Parathyroid adenoma (tissue), 2 donors: ENCODE data around the gene TRAF3IP3.

Experiments
- H2AFZ ChIP-seq: fragments of 300-600 bp; sonication (generic); one replicate; pipeline ENCODE4 v1.7.0; 2017; ENCODE audit warnings: antibody characterized with exemption, mild to moderate bottlenecking
- H3K27ac ChIP-seq: fragments of 300-600 bp; sonication (generic); one replicate; pipeline ENCODE4 v1.7.0; 2017
- H3K27me3 ChIP-seq: fragments of 300-600 bp; sonication (generic); one replicate; pipeline ENCODE4 v1.7.0; 2017; ENCODE audit warnings: low read length; ENCODE audit not compliant: control insufficient read depth, insufficient read depth
- H3K36me3 ChIP-seq: fragments of 300-600 bp; sonication (generic); one replicate; pipeline ENCODE4 v1.7.0; 2017; ENCODE audit warnings: low read length; ENCODE audit not compliant: control insufficient read depth, insufficient read depth
- H3K4me1 ChIP-seq: fragments of 300-600 bp; sonication (generic); one replicate; pipeline ENCODE4 v1.7.0; 2017; ENCODE audit warnings: control low read depth
- H3K4me2 ChIP-seq: fragments of 300-600 bp; sonication (generic); one replicate; pipeline ENCODE4 v1.7.0; 2017; ENCODE audit warnings: low read length
- H3K4me3 ChIP-seq: fragments of 300-600 bp; sonication (generic); one replicate; pipeline ENCODE4 v1.7.0; 2017; ENCODE audit warnings: low read depth, low read length
- H3K79me2 ChIP-seq: fragments of 300-600 bp; sonication (generic); one replicate; pipeline ENCODE4 v1.7.0; 2017; ENCODE audit warnings: control low read depth
- H3K9ac ChIP-seq: fragments of 300-600 bp; sonication (generic); one replicate; pipeline ENCODE4 v1.7.0; 2017; ENCODE audit warnings: mild to moderate bottlenecking
- H3K9me3 ChIP-seq: fragments of 300-600 bp; sonication (generic); one replicate; pipeline ENCODE4 v1.7.0; 2017; ENCODE audit warnings: low read length; ENCODE audit not compliant: control insufficient read depth
- CTCF ChIP-seq: fragments of 300-600 bp; sonication (generic); IDR thresholded peaks from one replicate; pipeline ENCODE4 v1.7.0; 2017; ENCODE audit warnings: antibody characterized with exemption, mild to moderate bottlenecking
- donor health status: primary hyperparathyroidism.

The TRAF3IP3 gene

GRCh38 chr1:209774592-209774991 is 18.7 kb downstream of the TRAF3IP3 start:
- TF ChIP-seq CTCF, result no peak
- no peaks in the 10 kb centered on the region for H3K79me2 ChIP-seq
- no peaks in the 10 kb centered on the region for H3K9me3 ChIP-seq
- H2AFZ ChIP-seq, result no peak overlapping the region
- no peak overlapping the region for H3K4me3 ChIP-seq
- H3K9ac ChIP-seq, result no peak overlapping the region
- H3K4me2 ChIP-seq, result no peak overlapping the region
- H3K27me3 ChIP-seq, result no peaks in the 10 kb centered on the region
- H3K4me1 ChIP-seq, result no peaks in the 10 kb centered on the region
- no peaks in the 10 kb centered on the region for H3K36me3 ChIP-seq
- H3K27ac ChIP-seq, result no peak overlapping the region

- no peaks in the 10 kb centered on the region for H3K36me3 ChIP-seq
These were observed 19.8 kb downstream of the TRAF3IP3 start for GRCh38 chr1:209775678-209776077.

GRCh38 chr1:209777587-209777986 is 21.7 kb downstream of the TRAF3IP3 start:
- Histone ChIP-seq H3K27me3 (no peaks in the 10 kb centered on the region), H3K9ac (no peak overlapping the region), H3K79me2 (no peaks in the 10 kb centered on the region), H3K4me1 (no peaks in the 10 kb centered on the region), H3K27ac (no peak overlapping the region), H3K4me3 (no peak overlapping the region), H2AFZ (no peak overlapping the region), H3K9me3 (no peaks in the 10 kb centered on the region), H3K36me3 (no peaks in the 10 kb centered on the region), H3K4me2 (no peak overlapping the region)
- TF ChIP-seq CTCF, result no peak

More at GRCh38 chr1:209775678-209776077, 19.8 kb downstream of the TRAF3IP3 start:
- TF ChIP-seq CTCF, result no peak
- Histone ChIP-seq H3K9me3 (no peaks in the 10 kb centered on the region), H3K79me2 (no peaks in the 10 kb centered on the region), H2AFZ (no peak overlapping the region), H3K4me2 (no peak overlapping the region), H3K4me3 (no peak overlapping the region), H3K27me3 (no peaks in the 10 kb centered on the region), H3K9ac (no peak overlapping the region), H3K4me1 (no peaks in the 10 kb centered on the region), H3K27ac (no peak overlapping the region)

- H3K27ac ChIP-seq, result no peak overlapping the region
- no peak overlapping the region for H2AFZ ChIP-seq
- no peaks in the 10 kb centered on the region for H3K9me3 ChIP-seq
- no peak for TF ChIP-seq CTCF
- H3K4me1 ChIP-seq, result no peaks in the 10 kb centered on the region
- no peaks in the 10 kb centered on the region for H3K79me2 ChIP-seq
- H3K27me3 ChIP-seq, result no peaks in the 10 kb centered on the region
- H3K9ac ChIP-seq, result no peak overlapping the region
- no peak overlapping the region for H3K4me2 ChIP-seq
- H3K36me3 ChIP-seq, result no peaks in the 10 kb centered on the region
- no peak overlapping the region for H3K4me3 ChIP-seq
These were observed 22.2 kb downstream of the TRAF3IP3 start for GRCh38 chr1:209778102-209778501.

- TF ChIP-seq CTCF, result no peak
- no peak overlapping the region for H3K4me2 ChIP-seq
- no peaks in the 10 kb centered on the region for H3K79me2 ChIP-seq
- no peaks in the 10 kb centered on the region for H3K4me1 ChIP-seq
- no peaks in the 10 kb centered on the region for H3K36me3 ChIP-seq
- H3K27me3 ChIP-seq, result no peaks in the 10 kb centered on the region
- no peak overlapping the region for H2AFZ ChIP-seq
- H3K9ac ChIP-seq, result no peak overlapping the region
- no peaks in the 10 kb centered on the region for H3K9me3 ChIP-seq
- H3K4me3 ChIP-seq, result no peak overlapping the region
- H3K27ac ChIP-seq, result no peak overlapping the region
These were observed 24.4 kb downstream of the TRAF3IP3 start for GRCh38 chr1:209780268-209780667.
